ENCODE measurements around the gene NDOR1.

NDOR1 gene

DNA sequence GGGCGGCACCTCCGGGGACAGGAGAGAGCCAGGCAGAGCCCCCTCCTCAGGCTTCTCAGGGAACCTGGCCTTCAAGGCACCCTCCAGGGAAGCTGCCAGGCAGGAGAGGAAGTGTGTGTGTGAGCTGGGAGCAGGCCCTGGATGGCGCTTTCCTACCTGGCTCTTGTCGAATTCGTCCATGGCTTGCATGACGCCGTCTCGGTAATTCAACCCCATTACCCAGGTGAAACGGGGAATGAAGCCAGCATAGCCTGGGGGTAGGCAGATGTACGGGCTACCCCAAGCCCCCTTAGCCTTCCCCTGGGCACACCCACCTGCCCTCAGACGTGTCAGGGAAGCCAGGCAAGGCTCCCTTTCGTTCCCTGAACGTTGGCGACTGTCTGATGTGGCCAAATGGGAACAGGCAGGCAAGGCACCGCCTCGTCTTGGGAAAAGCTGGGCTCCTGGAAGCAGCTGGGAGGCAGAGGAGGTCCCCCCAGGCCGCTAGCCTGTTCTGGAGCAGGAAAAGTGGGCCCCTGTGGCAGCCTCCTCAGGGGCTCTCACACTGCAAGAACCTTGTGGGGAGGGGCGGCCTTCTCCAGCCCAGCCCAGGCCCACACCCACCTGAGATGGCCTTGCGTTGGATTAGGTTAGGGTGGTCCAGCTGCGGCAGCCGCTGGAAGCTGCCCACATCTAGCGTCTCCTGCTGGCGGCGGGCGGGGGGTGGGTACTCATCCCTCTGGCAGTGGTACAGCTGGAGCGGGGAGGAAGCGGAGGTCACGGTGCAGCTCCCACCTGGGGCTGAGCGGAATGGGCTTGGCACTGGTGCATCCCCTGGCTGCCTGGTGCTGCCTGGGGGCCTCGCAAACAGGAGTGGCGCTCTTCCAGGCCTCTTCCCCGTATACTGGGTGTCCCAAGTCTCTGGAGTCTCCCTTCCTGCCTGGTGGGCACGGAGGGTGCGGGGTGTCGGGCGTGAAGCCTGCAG lies 39.3 kb downstream of the NDOR1 start:
- Histone ChIP-seq H2BK120ac (ENCODE audit: insufficient read depth, low read length, poor library complexity) (no peak overlapping the region), H4K12ac (ENCODE audit: low read depth, low read length) (no peak overlapping the region), H3K4me2 (ENCODE audit: low read length) (no peak overlapping the region), H3K27me3 (ENCODE audit: insufficient read depth, low read length) (no peaks in the 10 kb centered on the region), H2BK5ac (ENCODE audit: low read depth, low read length, poor library complexity) (no peak overlapping the region), H3K4me1 (ENCODE audit: control insufficient read depth in 1 of 2, insufficient read depth in 2 of 2, low read length in 2 of 2) (peaks cover 12 to 19% of the 10 kb centered on the region in 2 experiments), H3K18ac (ENCODE audit: low read length) (no peak overlapping the region), H4K8ac (ENCODE audit: low read depth, low read length) (no peak overlapping the region), H3K9ac (ENCODE audit: low read length) (no peak overlapping the region), H3K23ac (ENCODE audit: low read length) (no peak overlapping the region), H2BK12ac (ENCODE audit: low read length) (no peak overlapping the region), H2AFZ (ENCODE audit: insufficient read depth, low read length, poor library complexity) (no peak overlapping the region), H3K79me2 (ENCODE audit: control insufficient read depth, insufficient read depth, low read length, poor library complexity) (peaks cover 14% of the 10 kb centered on the region), H3K9me3 (ENCODE audit: insufficient read depth, low read depth, low read length) (peaks cover 3% of the 10 kb centered on the region), H2AK5ac (ENCODE audit: low read length) (no peak overlapping the region), H3K4ac (ENCODE audit: low read depth, low read length) (no peak overlapping the region), H3K27ac (ENCODE audit: low read depth, low read length) (no peak overlapping the region), H4K91ac (ENCODE audit: low read depth, low read length) (no peak overlapping the region), H3K14ac (ENCODE audit: low read length) (no peak overlapping the region), H3K4me3 (ENCODE audit: low read depth, low read length) (no peak overlapping the region), H3K79me1 (ENCODE audit: low read length) (peaks cover 8% of the 10 kb centered on the region), H3K36me3 (ENCODE audit: control insufficient read depth in 1 of 2, insufficient read depth in 2 of 2, low read length in 2 of 2) (peaks cover 22 to 24% of the 10 kb centered on the region in 2 experiments)
- DNase-seq: peak; percentile 55 to 69
- no CpG with 5 or more reads among the region's 36 CpGs for WGBS (ENCODE audit: extremely low coverage, insufficient coverage, insufficient read length)

- Histone ChIP-seq H2AFZ (ENCODE audit: insufficient read depth, low read length, poor library complexity) (no peak overlapping the region), H3K14ac (ENCODE audit: low read length) (no peak overlapping the region), H2BK120ac (ENCODE audit: insufficient read depth, low read length, poor library complexity) (no peak overlapping the region), H3K18ac (ENCODE audit: low read length) (no peak overlapping the region), H4K8ac (ENCODE audit: low read depth, low read length) (no peak overlapping the region), H3K79me1 (ENCODE audit: low read length) (peaks cover 2% of the 10 kb centered on the region), H3K79me2 (ENCODE audit: control insufficient read depth, insufficient read depth, low read length, poor library complexity) (peaks cover 9% of the 10 kb centered on the region), H3K9me3 (ENCODE audit: insufficient read depth, low read depth, low read length) (peaks cover 4% of the 10 kb centered on the region), H3K36me3 (ENCODE audit: control insufficient read depth in 1 of 2, insufficient read depth in 2 of 2, low read length in 2 of 2) (peaks cover 22 to 24% of the 10 kb centered on the region in 2 experiments), H4K91ac (ENCODE audit: low read depth, low read length) (no peak overlapping the region), H4K12ac (ENCODE audit: low read depth, low read length) (no peak overlapping the region), H2AK5ac (ENCODE audit: low read length) (no peak overlapping the region), H3K4me2 (ENCODE audit: low read length) (no peak overlapping the region), H3K27ac (ENCODE audit: low read depth, low read length) (no peak overlapping the region), H2BK5ac (ENCODE audit: low read depth, low read length, poor library complexity) (no peak overlapping the region), H2BK12ac (ENCODE audit: low read length) (no peak overlapping the region), H3K9ac (ENCODE audit: low read length) (no peak overlapping the region), H3K4ac (ENCODE audit: low read depth, low read length) (no peak overlapping the region), H3K23ac (ENCODE audit: low read length) (no peak overlapping the region), H3K4me3 (ENCODE audit: low read depth, low read length) (no peak overlapping the region), H3K4me1 (ENCODE audit: control insufficient read depth in 1 of 2, insufficient read depth in 2 of 2, low read length in 2 of 2) (peaks cover 12 to 19% of the 10 kb centered on the region in 2 experiments), H3K27me3 (ENCODE audit: insufficient read depth, low read length) (no peaks in the 10 kb centered on the region)
- DNase-seq: no peak
- WGBS (ENCODE audit: extremely low coverage, insufficient coverage, insufficient read length): no CpG with 5 or more reads among the region's 25 CpGs
Measured at GRCh38 chr9:137245450-137246421, 40.2 kb downstream of the NDOR1 start.

DNA sequence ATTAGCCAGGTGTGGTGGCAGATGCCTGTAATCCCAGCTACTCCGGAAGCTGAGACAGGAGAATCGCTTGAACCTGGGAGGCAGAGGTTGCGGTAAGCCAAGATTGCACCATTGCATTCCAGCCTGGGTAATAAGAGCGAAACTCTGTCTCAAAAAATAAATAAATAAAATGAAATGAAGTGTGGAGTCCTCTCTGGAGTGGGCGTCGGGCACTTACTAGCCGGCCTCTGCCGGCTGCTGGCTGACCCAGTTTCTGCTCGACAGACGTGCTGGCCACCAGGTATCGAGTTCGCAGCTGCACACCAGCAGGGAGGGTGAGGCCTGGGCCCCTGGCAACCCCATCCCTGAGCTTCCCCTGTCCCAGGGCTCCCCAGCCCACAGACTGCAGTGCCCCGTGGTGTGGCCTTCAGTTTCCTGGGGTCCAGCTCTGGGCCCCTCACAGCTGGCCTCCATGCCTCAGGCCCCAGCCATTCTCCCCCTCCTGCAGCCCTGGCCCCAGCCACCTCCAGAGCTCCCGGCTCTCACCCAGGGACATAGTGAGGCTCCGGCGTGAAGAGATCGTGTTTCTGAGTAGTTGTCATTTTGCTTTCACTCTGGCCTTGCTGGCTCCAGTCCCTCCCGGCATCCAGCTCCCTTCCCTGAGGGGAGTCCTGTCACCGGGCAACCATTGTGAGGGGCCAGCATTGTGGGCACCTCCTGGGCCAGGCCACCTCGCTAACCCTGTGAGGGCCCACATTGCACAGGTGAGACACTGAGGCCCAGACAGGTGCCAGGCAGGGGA lies 41.8 kb downstream of the NDOR1 start:
- Histone ChIP-seq H3K4me3 (ENCODE audit: low read depth, low read length) (no peak overlapping the region), H2AK5ac (ENCODE audit: low read length) (no peak overlapping the region), H3K36me3 (ENCODE audit: control insufficient read depth in 1 of 2, insufficient read depth in 2 of 2, low read length in 2 of 2) (peaks cover 17 to 18% of the 10 kb centered on the region in 2 experiments), H3K9ac (ENCODE audit: low read length) (no peak overlapping the region), H3K4ac (ENCODE audit: low read depth, low read length) (no peak overlapping the region), H3K18ac (ENCODE audit: low read length) (no peak overlapping the region), H3K79me1 (ENCODE audit: low read length) (no peaks in the 10 kb centered on the region), H3K14ac (ENCODE audit: low read length) (no peak overlapping the region), H2BK120ac (ENCODE audit: insufficient read depth, low read length, poor library complexity) (no peak overlapping the region), H3K4me2 (ENCODE audit: low read length) (no peak overlapping the region), H2AFZ (ENCODE audit: insufficient read depth, low read length, poor library complexity) (no peak overlapping the region), H2BK12ac (ENCODE audit: low read length) (no peak overlapping the region), H3K23ac (ENCODE audit: low read length) (no peak overlapping the region), H2BK5ac (ENCODE audit: low read depth, low read length, poor library complexity) (no peak overlapping the region), H4K8ac (ENCODE audit: low read depth, low read length) (no peak overlapping the region), H3K27me3 (ENCODE audit: insufficient read depth, low read length) (no peaks in the 10 kb centered on the region), H3K79me2 (ENCODE audit: control insufficient read depth, insufficient read depth, low read length, poor library complexity) (no peaks in the 10 kb centered on the region), H3K9me3 (ENCODE audit: insufficient read depth, low read depth, low read length) (peaks cover 4% of the 10 kb centered on the region), H3K4me1 (ENCODE audit: control insufficient read depth in 1 of 2, insufficient read depth in 2 of 2, low read length in 2 of 2) (peaks cover 8 to 15% of the 10 kb centered on the region in 2 experiments), H4K12ac (ENCODE audit: low read depth, low read length) (no peak overlapping the region), H4K91ac (ENCODE audit: low read depth, low read length) (no peak overlapping the region), H3K27ac (ENCODE audit: low read depth, low read length) (no peak overlapping the region)
- DNase-seq: no peak
- WGBS (ENCODE audit: extremely low coverage, insufficient coverage, insufficient read length): no CpG with 5 or more reads among the region's 20 CpGs

DNA sequence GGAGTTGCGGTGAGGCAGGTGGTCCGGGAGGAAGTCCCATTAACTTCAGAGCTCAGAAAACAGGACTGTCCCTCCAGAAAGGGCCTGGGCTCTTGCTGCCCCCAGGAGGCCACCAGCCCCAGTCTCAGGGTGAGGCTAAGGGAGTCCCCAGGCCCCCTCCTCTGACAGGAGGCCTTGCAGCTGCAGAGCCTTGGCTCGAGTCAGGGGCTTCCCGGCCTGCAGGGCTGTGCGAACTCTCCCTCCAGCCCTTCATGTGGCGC lies 42.3 kb downstream of the NDOR1 start:
- Histone ChIP-seq H3K36me3 (ENCODE audit: control insufficient read depth in 1 of 2, insufficient read depth in 2 of 2, low read length in 2 of 2) (peaks cover 12% of the 10 kb centered on the region in 2 experiments), H3K18ac (ENCODE audit: low read length) (no peak overlapping the region), H3K9me3 (ENCODE audit: insufficient read depth, low read depth, low read length) (peaks cover 4% of the 10 kb centered on the region), H3K27ac (ENCODE audit: low read depth, low read length) (no peak overlapping the region), H3K23ac (ENCODE audit: low read length) (no peak overlapping the region), H3K79me2 (ENCODE audit: control insufficient read depth, insufficient read depth, low read length, poor library complexity) (no peaks in the 10 kb centered on the region), H4K12ac (ENCODE audit: low read depth, low read length) (no peak overlapping the region), H3K4me3 (ENCODE audit: low read depth, low read length) (no peak overlapping the region), H2BK120ac (ENCODE audit: insufficient read depth, low read length, poor library complexity) (no peak overlapping the region), H2BK12ac (ENCODE audit: low read length) (no peak overlapping the region), H4K8ac (ENCODE audit: low read depth, low read length) (no peak overlapping the region), H2AFZ (ENCODE audit: insufficient read depth, low read length, poor library complexity) (no peak overlapping the region), H3K4ac (ENCODE audit: low read depth, low read length) (no peak overlapping the region), H2BK5ac (ENCODE audit: low read depth, low read length, poor library complexity) (no peak overlapping the region), H3K4me1 (ENCODE audit: control insufficient read depth in 1 of 2, insufficient read depth in 2 of 2, low read length in 2 of 2) (peaks cover 3 to 10% of the 10 kb centered on the region in 2 experiments), H3K14ac (ENCODE audit: low read length) (no peak overlapping the region), H3K9ac (ENCODE audit: low read length) (no peak overlapping the region), H3K79me1 (ENCODE audit: low read length) (no peaks in the 10 kb centered on the region), H4K91ac (ENCODE audit: low read depth, low read length) (no peak overlapping the region), H3K4me2 (ENCODE audit: low read length) (no peak overlapping the region), H3K27me3 (ENCODE audit: insufficient read depth, low read length) (no peaks in the 10 kb centered on the region), H2AK5ac (ENCODE audit: low read length) (no peak overlapping the region)
- no peak for DNase-seq
- WGBS (ENCODE audit: extremely low coverage, insufficient coverage, insufficient read length): no CpG with 5 or more reads among the region's 6 CpGs

All from trophoblast cell (in vitro differentiated cells and primary cell).